H54 (cell line): ENCODE data around the gene CARF.
"Not testable (repeated sequence)": the region's sequence is repeated elsewhere in the genome, so short reads cannot be mapped to it uniquely, and the experiment has no call there.

Source experiments
- DNase-seq: peaks from one replicate; pipeline ENCODE4 v3.0.0; 2011; ENCODE audit warnings: low spot score, mixed read lengths; ENCODE audit not compliant: insufficient read length
- FAIRE-seq: peaks from 3 replicates; lab custom pipeline; 2011; peaks lifted over from hg19 to GRCh38; lab: Jason Lieb, UNC
- POLR2A ChIP-seq: IDR thresholded peaks from 2 replicates; pipeline ENCODE4 v1.6.1; 2011; ENCODE audit warnings: low read depth, mild to moderate bottlenecking, low read length

The CARF gene

GRCh38 chr2:202960524-202960923, 48.4 kb downstream of the CARF start:
- no peak for TF ChIP-seq POLR2A
- FAIRE-seq = no peak
- DNase-seq = no peak

GRCh38 chr2:202963712-202964111, 51.6 kb downstream of the CARF start:
- FAIRE-seq (no peak), DNase-seq (no peak)
- no peak for TF ChIP-seq POLR2A

GRCh38 chr2:202965810-202966460, 53.9 kb downstream of the CARF start:
- FAIRE-seq (peak; percentile 76), DNase-seq (no peak)
- TF ChIP-seq POLR2A = no peak

- DNase-seq, FAIRE-seq: not testable (repeated sequence)
These were observed 57.3 kb downstream of the CARF start for GRCh38 chr2:202969404-202969803.

- TF ChIP-seq POLR2A = no peak
- FAIRE-seq (no peak), DNase-seq (no peak)
These were observed 64.7 kb downstream of the CARF start for GRCh38 chr2:202976809-202977208.

GRCh38 chr2:202982779-202983491, 70.9 kb downstream of the CARF start:
- FAIRE-seq (no peak), DNase-seq (no peak)
- no peak for TF ChIP-seq POLR2A

- FAIRE-seq = no peak
- TF ChIP-seq POLR2A = no peak
- DNase-seq = no peak
These were observed 77.7 kb downstream of the CARF start for GRCh38 chr2:202989749-202990148.

- no peak for FAIRE-seq
- DNase-seq = no peak
- TF ChIP-seq POLR2A = no peak
These were observed 78.4 kb downstream of the CARF start for GRCh38 chr2:202990501-202990900.

- not testable (repeated sequence) for DNase-seq, FAIRE-seq
These were observed 85.0 kb downstream of the CARF start for GRCh38 chr2:202997113-202997512.

GRCh38 chr2:203002054-203002821, 90.2 kb downstream of the CARF start:
- peak; percentile 57 for FAIRE-seq
- DNase-seq = no peak
- no peak for TF ChIP-seq POLR2A

GRCh38 chr2:203003716-203004115, 91.6 kb downstream of the CARF start:
- DNase-seq (no peak), FAIRE-seq (no peak)
- TF ChIP-seq POLR2A = no peak

GRCh38 chr2:203014456-203015199, 102.6 kb downstream of the CARF start, which contains the start of gene NBEAL1:
Gene NBEAL1, plus strand, starts transcription at chr2:203014875. Its CDS starts 1,510 bp downstream, at chr2:203016385.
- FAIRE-seq (peak; percentile 99), DNase-seq (peak; percentile 83)
- TF ChIP-seq POLR2A = peak; percentile 63

- DNase-seq (no peak), FAIRE-seq (peak; percentile 68)
- TF ChIP-seq POLR2A = no peak
These were observed 104.6 kb downstream of the CARF start for GRCh38 chr2:203016716-203017115.
